Measurements from ENCODE around the gene FOXF2. TPM values are rescaled to one million over a fixed set of nuclear protein-coding genes. Genes with fewer than 3 reads are reported as not detected.

FOXF2 gene
- total RNA-seq, 2 donors from 2014 or later, result 0.11 TPM; not detected in 1

DNA sequence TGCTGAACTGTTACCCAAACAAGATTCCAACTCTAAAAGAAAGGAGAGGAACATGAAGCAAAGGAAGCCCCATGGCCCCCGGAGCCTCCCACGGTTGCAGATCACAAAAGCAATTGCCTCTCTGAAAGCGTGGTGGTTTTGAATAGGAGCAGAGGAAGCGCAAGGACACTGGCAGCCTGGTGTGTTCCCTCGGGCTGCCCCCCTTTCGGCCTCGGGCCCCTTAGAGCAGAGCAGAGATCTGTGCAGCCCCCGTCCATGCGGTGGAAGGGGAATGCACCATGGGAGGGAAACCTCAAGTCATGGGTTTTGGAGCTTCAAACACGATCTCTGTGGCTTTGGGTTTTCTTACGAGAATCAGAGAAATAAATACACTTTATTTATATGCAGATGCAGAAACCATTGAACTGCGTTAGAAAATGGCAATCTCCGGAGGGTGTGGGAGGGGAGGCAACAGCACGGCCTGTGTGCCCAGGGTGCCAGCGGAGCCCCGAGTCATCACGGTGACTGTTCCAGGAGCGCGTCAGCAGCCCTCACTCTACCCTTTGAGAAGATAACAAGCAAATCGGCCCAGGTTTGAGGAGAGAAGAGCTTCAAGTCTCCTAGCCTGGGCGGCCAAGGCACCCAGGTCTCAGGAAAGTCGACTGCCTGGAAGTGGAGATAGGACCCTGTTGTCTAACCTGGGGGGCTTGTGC is 20.5 kb downstream of the FOXF2 start:
- no peak overlapping the region for H3K4me3 Mint-ChIP-seq
- no peaks in the 10 kb centered on the region for H3K9me3 ChIP-seq (ENCODE audit: control insufficient read depth, low read length)
- no peaks in the 10 kb centered on the region for H3K9me3 Mint-ChIP-seq
- no peaks in the 10 kb centered on the region for H3K4me1 ChIP-seq (ENCODE audit: control insufficient read depth, insufficient read depth, low read length)
- TF ChIP-seq, protein P1, sequence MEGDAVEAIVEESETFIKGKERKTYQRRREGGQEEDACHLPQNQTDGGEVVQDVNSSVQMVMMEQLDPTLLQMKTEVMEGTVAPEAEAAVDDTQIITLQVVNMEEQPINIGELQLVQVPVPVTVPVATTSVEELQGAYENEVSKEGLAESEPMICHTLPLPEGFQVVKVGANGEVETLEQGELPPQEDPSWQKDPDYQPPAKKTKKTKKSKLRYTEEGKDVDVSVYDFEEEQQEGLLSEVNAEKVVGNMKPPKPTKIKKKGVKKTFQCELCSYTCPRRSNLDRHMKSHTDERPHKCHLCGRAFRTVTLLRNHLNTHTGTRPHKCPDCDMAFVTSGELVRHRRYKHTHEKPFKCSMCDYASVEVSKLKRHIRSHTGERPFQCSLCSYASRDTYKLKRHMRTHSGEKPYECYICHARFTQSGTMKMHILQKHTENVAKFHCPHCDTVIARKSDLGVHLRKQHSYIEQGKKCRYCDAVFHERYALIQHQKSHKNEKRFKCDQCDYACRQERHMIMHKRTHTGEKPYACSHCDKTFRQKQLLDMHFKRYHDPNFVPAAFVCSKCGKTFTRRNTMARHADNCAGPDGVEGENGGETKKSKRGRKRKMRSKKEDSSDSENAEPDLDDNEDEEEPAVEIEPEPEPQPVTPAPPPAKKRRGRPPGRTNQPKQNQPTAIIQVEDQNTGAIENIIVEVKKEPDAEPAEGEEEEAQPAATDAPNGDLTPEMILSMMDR (conservative IDR thresholded peaks at IDR 0.05), result no peak
- 61 to 69% methylated on average over 10 to 22 of the region's 22 CpGs for WGBS, 2 experiments (ENCODE audit: insufficient coverage in 1 of 2, insufficient read length in 1 of 2)
- H3K27ac ChIP-seq (ENCODE audit: low read depth, low read length), result no peak overlapping the region
- no peak overlapping the region for H3K4me3 ChIP-seq (ENCODE audit: low read length)
- H3K9ac ChIP-seq (ENCODE audit: extremely low read depth, low read length, poor library complexity, severe bottlenecking), result no peak overlapping the region
- peaks cover 19% of the 10 kb centered on the region for H3K27me3 Mint-ChIP-seq (ENCODE audit: insufficient read depth)
- DNase-seq, result no peak
- H3K27ac Mint-ChIP-seq, result no peak overlapping the region
- no peaks in the 10 kb centered on the region for H3K36me3 ChIP-seq (ENCODE audit: control insufficient read depth, insufficient read depth, low read length)
- peaks cover 6% of the 10 kb centered on the region for H3K4me1 Mint-ChIP-seq
- H3K27me3 ChIP-seq (ENCODE audit: control insufficient read depth, insufficient read depth, low read length, poor library complexity, severe bottlenecking), result no peaks in the 10 kb centered on the region
- H3K36me3 Mint-ChIP-seq (ENCODE audit: low read depth), result no peaks in the 10 kb centered on the region

DNA sequence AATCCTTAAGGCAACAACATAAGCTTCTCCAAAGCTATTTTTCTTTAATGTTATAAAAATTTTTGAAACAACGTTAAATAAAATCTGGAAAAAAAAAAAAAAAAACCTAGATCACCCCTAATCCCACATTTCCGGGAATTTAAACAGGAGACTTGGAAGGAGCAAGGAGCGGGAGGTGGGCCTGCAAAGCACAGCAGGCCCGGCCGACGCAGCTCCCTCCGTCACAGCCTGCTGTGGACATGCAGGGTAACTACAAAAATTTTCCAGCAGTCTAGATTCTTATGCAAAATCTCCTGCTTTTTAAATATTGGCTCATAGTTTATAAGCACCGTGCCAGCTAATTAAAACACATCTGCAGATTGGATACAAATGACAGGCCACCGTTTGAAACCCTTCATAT is 23.5 kb downstream of the FOXF2 start:
- no peaks in the 10 kb centered on the region for H3K4me1 ChIP-seq (ENCODE audit: control insufficient read depth, insufficient read depth, low read length)
- no peaks in the 10 kb centered on the region for H3K9me3 ChIP-seq (ENCODE audit: control insufficient read depth, low read length)
- no peak overlapping the region for H3K4me3 Mint-ChIP-seq
- no peaks in the 10 kb centered on the region for H3K36me3 Mint-ChIP-seq (ENCODE audit: low read depth)
- H3K27ac Mint-ChIP-seq, result no peak overlapping the region
- no peak overlapping the region for H3K27ac ChIP-seq (ENCODE audit: low read depth, low read length)
- TF ChIP-seq, protein P1 (conservative IDR thresholded peaks at IDR 0.05), result no peak
- peaks cover 8% of the 10 kb centered on the region for H3K4me1 Mint-ChIP-seq
- whole genome bisulfite sequencing, 2 experiments (ENCODE audit: insufficient coverage in 1 of 2, insufficient read length in 1 of 2), result 70 to 84% methylated on average over 2 to 9 of the region's 9 CpGs
- H3K27me3 Mint-ChIP-seq (ENCODE audit: insufficient read depth), result peaks cover 25% of the 10 kb centered on the region
- no peaks in the 10 kb centered on the region for H3K9me3 Mint-ChIP-seq
- DNase-seq, result no peak
- no peak overlapping the region for H3K9ac ChIP-seq (ENCODE audit: extremely low read depth, low read length, poor library complexity, severe bottlenecking)
- H3K27me3 ChIP-seq (ENCODE audit: control insufficient read depth, insufficient read depth, low read length, poor library complexity, severe bottlenecking), result no peaks in the 10 kb centered on the region
- no peak overlapping the region for H3K4me3 ChIP-seq (ENCODE audit: low read length)
- H3K36me3 ChIP-seq (ENCODE audit: control insufficient read depth, insufficient read depth, low read length), result no peaks in the 10 kb centered on the region

DNA sequence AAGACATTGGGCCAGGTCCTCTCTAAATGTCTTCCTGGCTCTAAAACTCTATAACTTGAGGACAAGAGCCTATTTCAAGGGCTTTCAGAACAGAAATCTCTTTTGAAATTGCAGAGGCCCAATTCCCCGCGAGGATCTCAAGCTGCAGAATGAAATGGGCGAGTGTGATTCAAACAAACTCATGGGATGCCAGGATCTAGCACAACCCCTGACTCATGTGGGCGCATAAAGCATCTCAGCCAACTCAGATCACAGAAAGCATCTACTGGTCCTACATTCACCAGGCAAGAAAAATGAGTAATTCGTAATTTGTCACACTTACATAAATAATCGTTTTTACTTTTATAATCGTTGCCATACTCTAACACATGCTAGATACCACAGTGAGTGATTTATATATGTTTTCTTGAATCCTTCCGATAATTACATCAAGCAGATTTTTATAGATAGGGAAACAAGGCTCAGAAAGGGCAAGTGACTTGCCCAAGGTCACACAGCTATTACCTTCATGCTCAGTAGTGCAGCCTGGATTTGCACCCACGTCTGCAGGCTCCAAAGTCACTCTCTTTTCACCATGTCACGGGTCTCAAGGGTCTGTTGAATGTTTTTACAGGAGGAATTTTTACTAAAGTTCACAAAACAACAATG is 26.2 kb downstream of the FOXF2 start:
- Histone ChIP-seq H3K27me3 (ENCODE audit: control insufficient read depth, insufficient read depth, low read length, poor library complexity, severe bottlenecking) (no peaks in the 10 kb centered on the region), H3K9me3 (ENCODE audit: control insufficient read depth, low read length) (peaks cover 3% of the 10 kb centered on the region), H3K4me1 (ENCODE audit: control insufficient read depth, insufficient read depth, low read length) (no peaks in the 10 kb centered on the region), H3K9ac (ENCODE audit: extremely low read depth, low read length, poor library complexity, severe bottlenecking) (no peak overlapping the region), H3K4me3 (ENCODE audit: low read length) (no peak overlapping the region), H3K36me3 (ENCODE audit: control insufficient read depth, insufficient read depth, low read length) (no peaks in the 10 kb centered on the region), H3K27ac (ENCODE audit: low read depth, low read length) (no peak overlapping the region)
- Mint-ChIP-seq H3K27ac (no peak overlapping the region), H3K27me3 (ENCODE audit: insufficient read depth) (peaks cover 11% of the 10 kb centered on the region), H3K36me3 (ENCODE audit: low read depth) (no peaks in the 10 kb centered on the region), H3K9me3 (peaks cover 6% of the 10 kb centered on the region), H3K4me3 (no peak overlapping the region), H3K4me1 (peaks cover 5% of the 10 kb centered on the region)
- no peak for DNase-seq
- TF ChIP-seq, protein P1 (conservative IDR thresholded peaks at IDR 0.05), result no peak
- WGBS, 2 experiments (ENCODE audit: insufficient coverage in 1 of 2, insufficient read length in 1 of 2), result 86% methylated on average over 7 to 9 of the region's 10 CpGs
